ENCODE data around the gene UCP2. TPM values are rescaled to one million over a fixed set of nuclear protein-coding genes. Genes with fewer than 3 reads are reported as not detected.

Gene UCP2
- total and polyA plus RNA-seq, 8 donors = 15.2 to 111 (median 45.6) TPM

DNA sequence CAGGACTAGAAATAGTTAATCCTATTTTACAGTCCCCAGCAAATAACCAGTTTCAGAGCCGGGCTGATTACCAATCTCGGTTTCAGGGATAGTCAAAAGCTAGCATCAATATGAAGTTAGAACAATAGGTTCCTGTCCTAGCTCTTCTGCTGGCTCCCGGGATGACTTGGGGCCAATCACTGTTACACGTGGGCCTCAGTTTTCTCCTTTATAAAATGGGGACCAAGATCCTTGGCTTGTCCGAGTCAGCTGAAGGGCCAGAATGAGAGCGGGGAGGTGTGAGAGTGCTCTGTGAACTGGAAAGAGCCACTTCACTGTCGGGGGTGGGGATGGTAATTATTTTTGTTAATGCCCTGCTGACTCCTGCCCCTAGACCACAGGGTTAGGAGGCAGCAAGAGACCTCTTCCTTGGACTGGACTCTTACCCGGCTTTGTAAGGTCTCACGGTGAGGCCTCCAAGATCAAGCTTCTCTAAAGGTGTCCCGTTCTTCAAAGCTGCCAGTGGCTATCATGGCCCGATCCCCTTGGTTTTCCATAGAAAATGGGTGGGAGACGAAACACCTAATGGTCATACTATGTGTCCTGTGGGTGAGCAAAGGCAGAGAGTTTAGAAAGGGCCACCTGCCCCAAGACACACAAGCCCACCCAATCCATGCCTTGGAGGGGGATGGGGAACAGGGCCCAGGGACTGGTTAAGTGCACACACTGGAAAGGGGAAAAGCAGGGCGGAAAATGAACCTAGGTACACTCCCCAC lies 1.4 kb downstream of the UCP2 start:
- H3K9me3 ChIP-seq = no peaks in the 10 kb centered on the region
- H3K27ac ChIP-seq = peak overlapping the region; percentile 80 to 96 (median 92)
- H3K36me3 ChIP-seq = peaks cover 8 to 33% (median 27%) of the 10 kb centered on the region in 4 donors
- no peaks in the 10 kb centered on the region for H3K27me3 ChIP-seq
- peak overlapping the region; percentile 57 to 64 (median 62) for H3K4me3 ChIP-seq
- TF ChIP-seq, protein P1, sequence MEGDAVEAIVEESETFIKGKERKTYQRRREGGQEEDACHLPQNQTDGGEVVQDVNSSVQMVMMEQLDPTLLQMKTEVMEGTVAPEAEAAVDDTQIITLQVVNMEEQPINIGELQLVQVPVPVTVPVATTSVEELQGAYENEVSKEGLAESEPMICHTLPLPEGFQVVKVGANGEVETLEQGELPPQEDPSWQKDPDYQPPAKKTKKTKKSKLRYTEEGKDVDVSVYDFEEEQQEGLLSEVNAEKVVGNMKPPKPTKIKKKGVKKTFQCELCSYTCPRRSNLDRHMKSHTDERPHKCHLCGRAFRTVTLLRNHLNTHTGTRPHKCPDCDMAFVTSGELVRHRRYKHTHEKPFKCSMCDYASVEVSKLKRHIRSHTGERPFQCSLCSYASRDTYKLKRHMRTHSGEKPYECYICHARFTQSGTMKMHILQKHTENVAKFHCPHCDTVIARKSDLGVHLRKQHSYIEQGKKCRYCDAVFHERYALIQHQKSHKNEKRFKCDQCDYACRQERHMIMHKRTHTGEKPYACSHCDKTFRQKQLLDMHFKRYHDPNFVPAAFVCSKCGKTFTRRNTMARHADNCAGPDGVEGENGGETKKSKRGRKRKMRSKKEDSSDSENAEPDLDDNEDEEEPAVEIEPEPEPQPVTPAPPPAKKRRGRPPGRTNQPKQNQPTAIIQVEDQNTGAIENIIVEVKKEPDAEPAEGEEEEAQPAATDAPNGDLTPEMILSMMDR (IDR thresholded peaks at IDR 0.05) = no peak
- TF ChIP-seq POLR2AphosphoS5 (IDR thresholded peaks at IDR 0.05) (no peak), POLR2A (IDR thresholded peaks at IDR 0.05) (no peak), EP300 (IDR thresholded peaks at IDR 0.05) (no peak)
- peaks cover 26 to 71% (median 45%) of the 10 kb centered on the region in 4 donors for H3K4me1 ChIP-seq
- WGBS, 5 donors = 62 to 70% (median 64%) methylated on average over 13 of the region's 13 CpGs
- intact Hi-C loops (cut with DNase I; ENCODE audit: low total_unique reads) = no loop called here
- DNase-seq = no peak

DNA sequence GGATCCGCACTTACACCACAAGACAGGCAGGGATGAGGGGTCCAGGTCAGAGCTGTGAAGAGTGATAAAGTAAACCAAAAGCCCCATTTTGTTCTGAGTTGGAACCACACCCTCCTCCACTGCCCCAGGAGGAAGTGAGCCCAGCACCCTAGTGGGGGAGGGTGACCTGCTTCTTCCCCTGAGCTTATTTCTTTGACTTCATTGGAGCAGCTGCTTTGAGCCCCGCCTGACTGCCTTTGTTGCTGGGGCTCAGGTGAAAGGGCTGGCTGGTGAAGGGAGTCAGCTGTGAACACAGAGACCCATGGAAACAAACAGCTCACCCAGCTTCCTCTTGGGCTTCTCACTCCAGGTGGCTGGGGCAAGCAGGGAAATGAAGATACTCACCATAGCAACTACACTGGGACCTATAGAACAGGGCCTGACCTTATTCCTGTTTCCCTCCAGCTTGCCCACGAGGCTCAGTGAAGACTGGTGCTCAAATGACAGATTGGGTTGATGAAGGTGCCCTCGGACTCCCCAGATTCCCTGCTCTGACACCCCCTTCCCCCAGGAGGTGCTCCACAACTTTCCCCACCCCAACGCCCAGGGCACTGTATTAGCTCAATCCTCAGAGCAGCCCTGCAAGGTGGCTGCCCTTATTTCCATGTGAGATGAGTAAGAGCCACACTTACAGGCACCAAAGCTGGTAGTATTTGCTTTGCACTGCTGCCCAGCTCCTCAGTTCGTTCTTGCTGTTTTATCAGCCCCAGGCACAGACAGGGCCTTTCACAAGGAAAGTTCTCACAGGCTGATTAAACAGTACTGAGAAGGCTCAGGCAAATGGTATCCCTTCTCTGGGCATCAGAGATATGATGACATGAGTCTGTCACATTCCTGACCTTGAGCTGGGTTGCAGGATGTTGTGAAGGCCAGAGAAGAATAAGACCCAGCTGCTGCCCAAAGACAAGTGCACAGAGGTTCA lies 2.4 kb downstream of the UCP2 start:
- H3K9me3 ChIP-seq = no peaks in the 10 kb centered on the region
- peaks cover 15 to 42% (median 37%) of the 10 kb centered on the region in 4 donors for H3K36me3 ChIP-seq
- peak overlapping the region in 3 of 4 donors; percentile 57 to 64 (median 63) for H3K4me3 ChIP-seq
- WGBS, 5 donors = 20 to 38% (median 35%) methylated on average over 6 of the region's 6 CpGs
- intact Hi-C loops (cut with DNase I; ENCODE audit: low total_unique reads) = no loop called here
- peak overlapping the region; percentile 80 to 96 (median 92) for H3K27ac ChIP-seq
- peaks cover 26 to 75% (median 45%) of the 10 kb centered on the region in 4 donors for H3K4me1 ChIP-seq
- H3K27me3 ChIP-seq = no peaks in the 10 kb centered on the region
- TF ChIP-seq, protein P1 (IDR thresholded peaks at IDR 0.05) = no peak
- peak in 2 of 3 donors; percentile 62 to 75 for TF ChIP-seq POLR2AphosphoS5 (IDR thresholded peaks at IDR 0.05)
- peak; percentile 80 to 96 for DNase-seq

GRCh38 chr11:73978576-73979086 lies 4.0 kb downstream of the UCP2 start:
- no peak for DNase-seq
- H3K27ac ChIP-seq = peak overlapping the region in 3 of 5 donors; percentile 89 to 96 (median 92)
- no peaks in the 10 kb centered on the region for H3K9me3 ChIP-seq
- WGBS, 5 donors = 90 to 100% (median 95%) methylated on average over 3 of the region's 3 CpGs
- H3K36me3 ChIP-seq = peaks cover 20 to 58% (median 49%) of the 10 kb centered on the region in 4 donors
- peaks cover 21 to 83% (median 49%) of the 10 kb centered on the region in 4 donors for H3K4me1 ChIP-seq
- intact Hi-C loops (cut with DNase I; ENCODE audit: low total_unique reads) = loop anchor here (10.0 kb wide), 1 partner anchor 46 kb away; no protein-coding TSS in a partner anchor
- TF ChIP-seq POLR2AphosphoS5 (IDR thresholded peaks at IDR 0.05) (no peak), EP300 (IDR thresholded peaks at IDR 0.05) (no peak), POLR2A (IDR thresholded peaks at IDR 0.05) (no peak)
- TF ChIP-seq, protein P1 (IDR thresholded peaks at IDR 0.05) = no peak
- H3K4me3 ChIP-seq = no peak overlapping the region
- H3K27me3 ChIP-seq = no peaks in the 10 kb centered on the region
